Smooth muscle cell of the brain vasculature (primary cell): Measurements from ENCODE around the gene LARGE2.

ENCODE experiments used
- DNase-seq: peaks from one replicate; pipeline ENCODE4 v3.0.0-alpha.2; 2012; ENCODE audit warnings: low read depth, low spot score

The LARGE2 gene

DNA sequence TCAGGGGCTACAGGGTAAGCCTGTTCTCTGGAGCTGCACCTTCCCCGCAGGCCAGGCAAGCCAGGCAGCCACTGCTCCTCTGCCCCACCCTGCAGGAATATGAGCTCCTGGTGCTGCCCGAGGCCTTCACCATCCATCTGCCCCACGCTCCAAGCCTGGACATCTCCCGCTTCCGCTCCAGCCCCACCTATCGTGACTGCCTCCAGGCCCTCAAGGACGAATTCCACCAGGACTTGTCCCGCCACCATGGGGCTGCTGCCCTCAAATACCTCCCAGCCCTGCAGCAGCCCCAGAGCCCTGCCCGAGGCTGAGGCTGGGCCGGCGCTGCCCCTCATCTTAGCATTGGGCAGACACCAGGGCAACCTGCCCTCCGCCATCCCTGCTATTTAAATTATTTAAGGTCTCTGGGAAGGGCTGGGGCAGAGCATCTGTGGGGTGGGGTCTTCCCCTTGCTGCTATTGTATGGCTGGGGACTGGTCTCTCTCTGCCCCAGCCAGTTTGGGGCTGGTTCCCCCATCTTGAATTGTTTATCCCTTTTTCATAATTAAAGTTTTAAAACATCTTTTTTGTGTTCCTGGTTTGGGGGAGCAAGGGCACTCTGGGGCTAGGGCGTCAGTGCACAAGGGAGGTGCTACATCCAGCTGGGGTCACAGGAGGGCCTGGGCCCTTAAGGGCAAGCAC is 6.2 kb downstream of the LARGE2 start:
- DNase-seq: no peak

DNA sequence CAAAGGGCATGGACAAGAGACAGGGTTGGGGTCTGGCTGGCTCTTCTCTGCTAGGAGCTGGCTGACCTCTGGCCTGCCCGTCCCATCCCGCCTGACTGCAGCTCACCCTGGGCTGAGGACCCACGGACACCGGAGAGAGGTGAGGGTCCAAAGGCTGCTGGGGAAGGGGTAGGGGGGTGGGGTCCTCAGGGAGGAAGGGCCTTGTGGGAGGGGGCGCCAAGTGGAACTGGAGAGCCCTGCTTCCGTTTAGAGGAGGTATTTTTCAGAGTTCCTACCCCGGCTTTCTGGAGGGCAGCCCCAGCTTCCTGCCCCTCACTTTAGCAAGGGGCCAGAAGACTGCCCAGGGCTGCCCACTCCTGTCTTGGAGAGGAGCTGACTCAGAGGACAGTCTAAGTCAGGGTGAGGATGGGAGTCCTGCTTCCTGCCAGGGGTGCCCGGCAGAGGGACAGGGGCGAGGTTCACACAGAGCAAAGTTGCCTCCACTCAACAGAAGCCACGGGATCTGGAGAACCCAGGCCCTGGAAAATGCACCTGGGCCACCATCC is 7.1 kb downstream of the LARGE2 start:
- DNase-seq: no peak

DNA sequence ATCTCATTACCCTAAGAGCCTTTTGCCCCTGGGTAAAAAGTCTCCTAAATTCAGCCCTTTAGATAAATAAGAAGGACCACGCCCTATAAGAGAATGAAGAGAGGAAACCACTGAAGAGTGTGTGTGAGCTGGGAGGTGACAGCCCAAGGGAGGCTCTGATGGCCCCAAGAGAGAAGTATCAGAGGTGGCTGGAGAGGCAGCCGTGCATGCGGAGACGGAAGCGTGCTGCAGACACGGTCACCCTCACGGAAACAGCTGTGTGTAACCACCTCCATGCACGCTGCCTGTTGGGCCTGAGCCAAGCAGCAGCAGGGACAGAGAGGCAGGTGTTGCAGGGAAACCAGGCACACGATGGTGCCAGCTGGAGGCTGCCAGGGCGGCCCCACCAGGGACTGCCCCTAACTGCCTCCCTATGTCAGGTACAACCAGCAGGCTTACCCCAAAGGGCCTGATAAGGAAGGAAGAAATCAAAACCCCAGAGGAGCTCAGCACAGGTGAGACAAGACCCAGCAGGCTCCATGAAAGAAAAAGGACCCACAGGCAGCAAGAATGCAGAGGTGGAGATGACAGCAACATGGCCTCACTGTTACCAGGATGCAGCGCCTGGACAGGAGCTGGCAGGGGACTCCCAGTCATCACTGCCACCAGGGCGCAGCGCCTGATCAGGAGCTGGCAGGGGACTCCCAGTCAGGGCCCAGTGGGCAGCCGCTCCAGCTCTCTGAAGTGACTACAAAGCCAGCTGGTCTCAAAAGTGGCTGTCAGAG is 7.8 kb downstream of the LARGE2 start:
- DNase-seq: no peak

DNA sequence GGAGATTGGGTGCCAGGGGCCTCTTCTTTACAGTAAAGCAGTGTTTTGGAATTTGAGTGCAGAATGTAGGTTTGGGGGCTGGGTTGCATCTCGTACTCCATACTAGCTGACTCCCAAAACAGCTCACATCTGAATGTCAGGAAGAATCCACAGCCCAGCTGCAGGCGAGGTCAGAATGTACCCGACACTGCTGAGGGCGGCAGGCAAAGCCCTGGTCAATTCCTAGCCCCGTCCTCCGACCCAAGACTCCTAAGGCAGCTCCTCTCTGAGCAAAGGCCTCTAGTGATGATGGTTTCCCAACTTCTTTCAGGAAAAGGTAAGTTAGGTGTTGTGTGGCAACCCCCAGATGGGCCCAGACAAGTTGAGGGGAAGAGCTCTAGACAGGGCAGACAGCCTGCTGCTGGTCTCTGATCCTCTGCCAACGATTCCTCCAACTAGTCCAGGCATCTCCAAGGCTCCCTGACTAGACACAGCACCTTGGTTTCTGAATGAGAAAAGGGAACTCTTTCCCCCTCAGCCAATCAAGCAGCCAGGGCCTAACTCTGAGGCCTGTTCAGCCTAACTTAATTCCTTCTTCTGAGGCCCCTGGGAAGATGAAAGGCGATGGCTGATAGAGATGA is 8.6 kb downstream of the LARGE2 start:
- no peak for DNase-seq

DNA sequence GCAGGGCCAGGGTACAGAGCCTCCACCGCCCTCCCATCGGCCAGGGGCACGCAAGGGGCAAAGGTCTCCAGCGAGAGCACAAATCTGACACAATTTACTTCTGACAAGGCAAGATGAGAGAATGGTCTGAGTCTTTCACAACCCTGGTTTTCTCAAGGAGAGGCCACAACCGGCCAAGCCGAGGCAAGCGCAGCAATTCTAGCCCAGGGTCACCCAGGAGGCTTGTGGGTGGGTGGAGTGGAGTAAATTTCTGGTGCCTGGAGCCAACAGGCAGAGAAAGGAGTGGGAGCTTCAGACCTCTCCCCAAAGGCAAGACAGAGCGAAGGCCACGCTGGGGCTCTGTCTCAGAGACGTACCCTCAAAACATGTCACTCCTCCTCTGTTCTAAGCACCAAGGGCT is 9.3 kb downstream of the LARGE2 start:
- no peak for DNase-seq

DNA sequence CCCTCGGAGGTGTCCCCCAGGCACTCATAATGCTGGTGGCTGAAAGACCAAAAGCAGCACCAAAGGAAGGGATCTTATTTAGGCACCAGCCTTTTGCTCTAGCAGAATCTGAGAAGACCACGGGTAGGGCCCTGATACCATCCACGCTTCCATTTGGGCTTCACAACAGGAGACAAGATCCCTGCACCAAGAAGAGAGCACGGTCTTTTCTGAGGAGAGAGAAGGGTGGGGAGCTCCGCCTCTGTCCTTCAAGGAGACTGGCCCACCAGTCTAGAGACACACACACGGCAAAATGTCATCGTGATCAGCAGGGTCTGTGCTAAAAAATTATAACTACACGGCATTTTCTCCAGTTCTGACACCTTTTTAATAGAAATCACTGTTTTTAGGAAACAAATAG is 9.8 kb downstream of the LARGE2 start:
- DNase-seq: no peak

DNA sequence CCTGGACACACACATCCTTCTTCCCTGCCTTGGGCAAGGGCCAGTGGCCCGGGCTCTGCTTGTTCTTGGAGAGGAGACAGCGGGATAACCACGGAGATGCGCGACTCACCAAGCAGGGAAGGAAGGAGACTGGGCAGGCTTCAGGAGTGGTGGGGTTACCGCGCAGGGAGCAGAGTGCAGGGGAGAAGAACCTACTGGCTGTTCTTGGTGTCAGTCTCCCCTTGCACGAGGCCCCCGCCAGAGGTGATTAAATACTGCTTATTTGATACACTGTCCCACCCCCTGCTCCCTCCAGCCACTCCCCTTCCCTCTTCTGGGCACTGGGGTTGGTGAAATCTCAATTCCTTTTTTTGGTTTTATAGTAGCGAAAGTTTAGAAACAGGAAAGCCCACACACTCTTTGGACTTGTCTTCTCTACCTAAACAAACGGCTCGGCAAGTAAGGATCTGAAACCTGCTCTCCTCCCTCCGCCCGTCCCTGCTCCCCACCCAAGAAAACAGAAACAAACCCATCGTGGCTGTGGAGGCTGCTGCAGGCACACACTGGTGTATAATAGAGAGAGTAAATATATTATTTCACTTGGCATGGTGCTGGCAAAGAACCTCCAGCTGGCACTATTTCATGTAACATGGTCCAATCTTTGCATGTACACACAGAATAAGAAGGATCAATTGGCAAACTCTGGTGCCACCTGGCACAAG is 10.8 kb downstream of the LARGE2 start:
- DNase-seq: no peak

DNA sequence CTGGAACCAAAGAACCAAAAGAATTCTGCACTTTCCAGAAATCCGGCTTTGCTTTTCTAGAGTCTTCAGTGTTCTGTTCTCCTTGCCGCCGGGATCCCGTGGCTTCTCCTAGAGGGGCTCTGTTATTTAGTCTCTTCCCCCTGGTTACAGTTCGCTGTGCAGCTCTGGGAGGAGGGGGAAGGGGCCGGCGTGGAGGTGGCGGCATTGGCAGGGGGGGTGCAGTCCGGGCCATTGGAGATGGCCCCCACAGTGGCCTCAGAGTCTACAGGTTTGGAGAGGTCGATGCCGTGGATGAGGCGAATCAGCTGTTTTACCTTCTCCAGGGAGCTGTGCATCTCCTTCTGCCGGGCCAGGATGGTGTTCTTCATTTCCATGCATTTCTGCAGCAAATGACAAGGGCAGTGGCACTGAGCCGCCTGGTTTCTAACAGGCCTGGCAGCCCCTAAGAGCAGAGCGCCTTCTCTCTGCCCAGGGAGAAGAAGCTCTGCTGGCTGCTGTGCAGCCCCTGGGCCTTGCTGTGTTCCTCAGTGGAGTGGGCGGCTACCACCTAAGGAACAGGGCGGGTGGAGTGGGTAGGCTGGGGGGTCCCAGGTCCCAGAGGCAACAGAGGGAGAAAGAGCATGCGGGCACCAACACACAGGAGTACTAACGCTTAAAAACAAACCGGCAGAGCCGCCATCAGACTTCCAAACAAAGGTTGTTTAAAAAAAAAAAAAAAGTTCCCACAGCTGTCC is 11.6 kb downstream of the LARGE2 start:
- no peak for DNase-seq

DNA sequence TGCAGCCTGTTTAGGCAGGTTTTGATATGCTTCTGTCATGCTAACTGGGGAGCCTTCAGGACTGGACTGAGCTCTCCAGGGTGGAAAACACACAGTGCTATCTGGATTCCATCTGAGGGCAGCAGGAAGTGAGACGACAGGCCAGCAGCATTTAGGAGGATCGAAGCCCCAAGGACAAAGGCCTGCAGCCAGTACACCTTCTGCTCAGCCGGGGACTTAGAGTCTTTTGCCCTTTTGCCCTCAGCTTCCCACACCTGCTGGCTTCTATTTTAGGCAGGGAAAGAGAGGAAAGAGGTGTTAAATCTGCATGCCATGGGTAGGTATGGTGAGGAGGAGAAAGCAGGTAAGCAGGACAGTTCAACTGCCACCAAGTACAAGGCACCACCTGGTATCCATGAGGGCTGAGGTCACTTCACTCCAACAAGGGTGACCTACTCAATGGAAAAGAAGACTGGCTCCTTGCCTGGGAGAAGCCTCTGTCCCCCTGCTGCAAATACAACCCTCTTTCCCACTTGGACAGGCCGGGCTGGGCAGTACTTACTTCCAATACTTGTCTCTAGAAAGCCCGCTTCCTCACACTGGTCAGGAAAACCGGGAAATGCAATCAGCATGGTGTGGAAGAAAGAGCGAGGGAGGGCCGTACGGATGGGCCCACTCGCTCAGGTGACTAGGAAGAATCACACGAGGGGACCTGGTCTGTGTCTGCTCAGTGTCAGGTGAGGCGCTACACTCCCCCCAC is 12.3 kb downstream of the LARGE2 start:
- no peak for DNase-seq

DNA sequence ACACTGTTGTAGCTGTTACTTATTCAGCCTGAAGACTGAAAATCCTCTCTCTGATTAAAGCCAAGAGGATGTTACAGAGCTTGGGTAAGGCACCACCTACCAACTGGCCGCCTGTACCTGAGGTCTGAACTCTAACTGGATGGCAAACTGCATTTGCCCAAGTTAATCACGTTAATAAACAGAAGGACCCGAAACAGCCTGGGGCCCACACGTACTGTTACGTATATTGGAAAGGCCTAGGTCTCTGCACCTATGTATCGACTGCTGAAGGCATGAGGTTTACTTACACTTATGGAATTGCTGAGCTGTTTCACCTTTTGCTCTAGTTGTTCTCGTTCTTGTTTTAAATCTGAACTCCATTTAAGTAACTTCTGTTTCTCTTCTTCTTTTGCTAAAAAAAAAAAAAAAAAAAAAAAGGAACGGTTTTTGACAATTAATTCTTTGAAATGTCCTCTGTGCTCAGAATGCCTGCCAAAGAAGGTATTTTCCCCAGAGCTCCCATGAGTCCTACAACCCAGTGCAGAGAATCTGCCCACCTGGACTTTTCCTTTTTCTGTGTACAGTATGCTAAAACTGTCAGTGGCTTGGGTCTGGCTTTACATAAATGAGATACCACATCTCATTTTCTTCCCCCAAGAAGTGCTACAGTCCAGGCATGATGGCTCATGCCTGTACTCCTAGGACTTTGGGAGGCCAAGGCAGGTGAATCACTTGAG is 13.1 kb downstream of the LARGE2 start:
- DNase-seq: no peak

DNA sequence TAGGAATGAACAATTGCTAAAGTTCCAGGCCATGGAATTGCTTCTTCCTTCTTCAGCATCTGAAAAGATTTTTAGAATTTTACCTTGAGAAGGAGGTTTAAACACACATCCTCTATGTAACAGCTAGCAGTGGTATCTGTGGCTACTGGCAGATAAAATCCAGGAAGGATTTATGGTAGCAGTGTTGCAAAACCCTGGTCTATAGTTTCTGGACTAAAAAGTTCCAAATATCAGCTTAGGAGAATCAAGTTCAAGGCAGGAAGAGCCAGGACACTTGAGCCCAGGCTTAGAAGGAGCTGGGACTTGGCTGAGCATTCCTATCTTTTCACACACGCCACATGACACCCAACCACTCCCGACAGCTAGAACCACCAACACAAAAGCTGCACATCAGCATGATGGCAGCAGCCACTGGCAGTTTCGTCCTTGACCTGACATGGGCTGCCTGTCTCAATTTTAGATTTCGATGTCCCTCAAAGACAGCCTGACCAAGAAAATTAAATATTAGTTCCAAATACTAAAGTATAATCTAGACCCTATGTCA is 14.1 kb downstream of the LARGE2 start:
- DNase-seq: no peak

DNA sequence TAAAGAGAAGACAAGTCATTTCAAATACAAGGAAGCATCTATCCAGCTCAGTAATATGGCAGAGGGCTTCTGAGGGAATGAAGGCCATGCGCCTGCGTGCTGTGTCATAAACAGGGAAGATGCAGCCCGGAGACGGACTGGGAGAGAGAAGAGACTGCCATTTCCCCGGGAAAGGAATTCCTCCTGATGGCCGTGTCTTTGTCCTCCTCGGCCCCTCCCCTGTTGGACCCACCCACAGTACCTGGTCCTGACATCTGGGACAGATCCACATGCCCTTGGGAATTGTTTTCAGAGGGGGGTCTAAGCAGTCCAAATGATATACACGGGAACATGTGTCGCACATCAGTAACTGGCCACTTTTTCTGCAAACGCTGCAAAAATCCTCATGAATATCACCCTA is 15.5 kb downstream of the LARGE2 start:
- DNase-seq: no peak

DNA sequence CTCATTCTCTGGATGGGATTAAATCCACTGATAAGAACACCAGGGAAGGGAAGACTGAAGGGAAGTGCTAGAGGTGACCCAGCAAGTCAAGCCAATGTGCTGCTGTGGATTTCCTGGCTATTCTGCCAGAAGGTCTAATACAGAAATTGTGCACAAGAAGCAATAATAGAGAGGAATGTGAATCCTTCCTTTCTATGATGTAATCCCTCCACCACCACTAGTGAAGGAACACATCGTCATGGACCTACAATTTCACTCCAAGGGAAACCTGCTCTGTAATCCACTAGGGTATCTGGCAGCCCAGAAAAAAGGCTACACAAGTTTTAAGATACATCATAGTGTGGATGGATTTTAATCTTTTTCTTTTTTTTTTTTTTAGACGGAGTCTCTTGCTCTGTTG is 17.4 kb downstream of the LARGE2 start:
- no peak for DNase-seq

DNA sequence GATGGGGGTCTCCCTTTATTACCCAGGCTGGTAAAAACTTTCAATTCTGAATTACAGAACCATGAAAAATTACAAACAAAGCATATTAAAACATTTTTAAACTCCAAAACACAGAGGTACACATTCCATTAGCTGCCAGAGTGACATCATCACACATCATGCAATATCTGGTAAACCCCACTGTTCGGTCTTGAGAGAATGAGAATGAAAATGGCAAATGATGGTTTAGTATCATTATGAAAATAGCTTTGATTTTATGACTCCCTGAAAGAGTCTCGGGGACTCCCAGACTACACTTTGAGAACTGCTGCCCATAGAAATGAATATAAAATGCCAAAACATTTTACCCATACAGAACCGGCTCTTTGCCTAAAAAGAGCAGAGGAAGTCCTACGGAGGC is 18.8 kb downstream of the LARGE2 start:
- DNase-seq: no peak

DNA sequence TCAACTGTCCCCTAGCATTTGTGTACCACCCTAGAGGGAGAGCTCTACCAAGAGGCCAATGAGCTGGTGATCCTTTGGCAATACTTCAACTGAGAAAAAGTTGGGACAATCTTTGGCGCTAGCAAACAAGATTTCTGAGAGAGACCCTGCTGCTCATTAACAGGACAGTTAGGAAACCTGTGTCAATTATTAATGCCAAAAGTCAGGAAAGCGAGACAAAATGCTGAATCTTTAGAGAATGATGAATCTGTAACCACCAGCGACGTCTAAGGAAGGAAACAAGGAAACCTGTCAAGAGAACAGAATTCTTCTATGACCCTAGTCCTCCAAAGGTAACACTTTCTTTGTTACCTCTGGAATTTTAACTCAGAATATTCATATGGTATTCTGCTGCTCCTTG is 19.9 kb downstream of the LARGE2 start:
- no peak for DNase-seq

DNA sequence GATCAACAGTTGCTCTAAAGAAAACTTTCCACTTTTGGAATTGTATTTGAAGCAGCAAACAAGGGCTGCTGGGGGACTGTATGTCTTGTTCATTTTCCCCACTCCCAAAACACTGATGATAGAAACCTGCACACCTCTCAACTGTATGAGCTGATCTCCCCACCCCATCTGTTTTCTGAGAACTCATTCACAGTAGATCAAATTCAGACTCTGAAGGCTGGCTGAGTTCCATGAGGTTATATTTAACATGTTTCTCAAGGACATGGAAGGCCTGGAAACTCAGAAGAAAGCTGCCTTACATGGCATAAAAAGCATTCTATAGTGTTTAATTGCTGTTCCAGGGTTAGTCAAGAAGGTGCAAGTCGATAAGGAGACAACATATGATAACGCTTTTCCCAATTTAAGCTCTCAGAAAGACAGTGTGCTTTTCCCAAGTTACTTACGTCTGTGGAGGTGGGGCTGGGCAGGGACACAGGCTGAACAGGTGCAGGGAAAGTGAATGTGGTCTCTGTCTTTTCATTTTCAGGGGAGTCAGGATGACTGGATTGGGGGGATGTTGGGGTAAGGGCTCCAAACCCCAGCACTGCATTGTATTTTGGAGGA is 23.0 kb downstream of the LARGE2 start:
- DNase-seq: no peak

DNA sequence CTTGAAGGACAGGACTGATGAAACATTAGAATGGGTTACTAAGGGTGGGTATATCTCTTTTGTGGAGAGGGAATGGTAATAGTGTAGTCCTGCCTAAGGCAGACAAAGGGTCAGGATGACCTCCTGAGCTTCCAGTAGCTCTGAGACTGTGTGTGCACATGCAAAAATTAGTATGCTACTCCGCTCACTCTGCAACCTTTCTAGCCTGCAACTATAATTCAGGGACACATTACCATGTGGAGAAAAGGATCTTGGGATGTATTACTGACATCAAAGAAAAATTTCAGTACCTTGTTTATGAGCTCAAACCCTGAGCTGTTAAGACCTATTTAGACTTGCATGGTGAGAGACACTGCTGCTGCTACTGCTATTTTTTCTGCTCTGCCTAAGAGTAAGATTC is 25.4 kb downstream of the LARGE2 start:
- DNase-seq: no peak

DNA sequence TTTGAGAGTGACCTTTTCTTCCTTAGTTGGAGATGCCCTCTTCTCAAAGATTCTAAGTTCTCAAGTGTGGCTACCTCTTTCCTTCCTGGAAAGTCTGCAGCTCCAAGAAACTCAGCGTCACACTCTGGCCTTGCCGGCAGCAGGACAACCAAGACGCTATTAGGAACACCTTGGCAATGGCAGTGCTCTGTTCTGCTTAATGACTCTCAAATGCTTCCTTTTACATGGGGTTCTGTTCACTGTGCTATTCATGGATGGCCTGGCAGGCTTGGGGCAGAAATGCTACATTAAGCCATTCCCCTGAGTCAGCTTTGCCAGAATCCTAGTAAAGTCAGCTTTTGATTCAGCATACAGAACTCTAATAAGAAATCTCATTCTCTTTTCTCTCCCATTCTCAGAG is 25.9 kb downstream of the LARGE2 start:
- DNase-seq: no peak

DNA sequence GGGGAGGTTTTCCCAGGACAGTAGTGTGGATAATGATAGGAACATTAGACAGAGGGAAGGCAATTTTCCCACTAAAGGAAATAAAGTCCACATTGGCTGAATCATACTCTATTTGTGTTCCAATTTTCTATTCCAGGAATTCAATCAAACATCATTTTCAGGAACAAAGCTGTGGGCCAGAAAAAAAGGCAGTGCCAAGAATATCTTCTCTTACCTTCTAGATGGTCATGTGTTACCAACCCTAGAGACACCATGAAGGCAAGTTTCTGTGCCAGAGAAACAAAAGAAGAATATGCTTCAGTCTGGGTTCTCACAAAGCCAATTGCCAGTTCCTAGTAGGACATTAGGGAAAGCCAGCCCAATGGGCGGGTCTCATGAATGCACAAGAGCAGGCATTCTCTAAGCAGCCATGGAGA is 27.5 kb downstream of the LARGE2 start:
- no peak for DNase-seq
